Measurements from ENCODE around the gene NT5C. TPM values are rescaled to one million over a fixed set of nuclear protein-coding genes. Genes with fewer than 3 reads are reported as not detected.

The NT5C gene
- total RNA-seq, 1 donor from 2014 or later: 24.6 TPM

DNA sequence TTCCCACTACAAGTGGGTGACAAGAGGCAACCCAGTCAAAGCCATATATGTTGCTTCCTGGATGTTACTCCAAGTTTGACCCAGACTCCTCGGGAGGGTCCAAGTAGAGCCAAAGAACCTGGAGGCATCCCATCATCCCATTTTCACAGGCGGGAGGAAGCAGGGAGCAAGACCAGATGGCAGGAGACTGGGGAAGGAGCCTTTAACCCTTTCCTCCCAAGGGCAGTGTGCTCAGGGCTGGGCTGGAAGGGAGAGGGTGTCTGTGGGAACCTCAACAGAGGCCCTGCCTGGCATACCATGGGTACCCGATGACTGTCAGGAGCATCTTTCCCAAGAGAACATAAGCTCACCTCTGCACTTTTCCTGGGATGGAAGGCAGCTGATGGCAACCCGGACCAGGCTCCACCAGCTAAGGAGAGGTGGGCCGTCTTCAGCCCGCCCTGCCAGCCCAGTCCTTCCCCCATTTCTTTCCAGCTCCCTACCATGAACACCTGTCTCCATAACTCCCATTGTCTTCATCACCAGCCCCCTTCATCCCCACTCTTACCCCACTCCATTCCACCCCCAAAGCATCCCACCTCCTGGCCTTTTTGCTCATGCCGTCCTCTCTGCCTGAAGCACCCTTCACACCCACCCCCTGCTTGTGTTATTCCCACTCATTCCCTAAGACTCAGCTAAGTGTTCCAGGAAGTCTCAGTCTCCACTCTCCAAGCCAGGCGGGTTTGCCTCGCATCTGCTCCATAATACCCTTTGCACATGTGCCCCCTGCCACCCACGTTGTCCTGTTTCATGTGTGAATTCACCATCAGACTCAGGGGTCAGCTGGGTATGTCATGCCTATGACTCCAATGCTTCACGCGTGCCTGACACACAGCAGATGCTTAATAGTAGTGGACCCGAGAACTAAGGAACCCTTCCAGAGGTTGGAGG, 49.7 kb downstream of the NT5C start:
- DNase-seq: no peak
- no peak for ATAC-seq (ENCODE audit: poor library complexity)
- intact Hi-C loops (cut with DNase I): no loop called here

Other genes with a start within 250 kb of the NT5C start
- not detected for gene FADS6, start 238.1 kb downstream of the NT5C start, total RNA-seq
- not detected for gene USH1G, start 208.5 kb downstream of the NT5C start, total RNA-seq
- not detected for gene OTOP2, start 207.5 kb downstream of the NT5C start, total RNA-seq
- not detected for gene OTOP3, start 195.8 kb downstream of the NT5C start, total RNA-seq
- 9.0 TPM for gene HID1, start 159.0 kb downstream of the NT5C start, total RNA-seq
- 18.4 TPM for gene CDR2L, start 144.1 kb downstream of the NT5C start, total RNA-seq
- 46.6 TPM for gene MRPL58, start 119.1 kb downstream of the NT5C start, total RNA-seq
- gene ATP5PD, start 84.8 kb downstream of the NT5C start, total RNA-seq: 832 TPM
- 23.8 TPM for gene KCTD2, start 84.5 kb downstream of the NT5C start, total RNA-seq
- 6.5 TPM for gene SLC16A5, start 43.8 kb downstream of the NT5C start, total RNA-seq
- gene ARMC7, start 21.8 kb downstream of the NT5C start, total RNA-seq: 5.3 TPM
- gene JPT1, start 22.8 kb upstream of the NT5C start, total RNA-seq: 15.0 TPM
- gene SUMO2, start 51.2 kb upstream of the NT5C start, total RNA-seq: 200 TPM
- 25.2 TPM for gene NUP85, start 73.9 kb upstream of the NT5C start, total RNA-seq
- 22.3 TPM for gene GGA3, start 129.9 kb upstream of the NT5C start, total RNA-seq
- 125 TPM for gene MRPS7, start 130.1 kb upstream of the NT5C start, total RNA-seq
- gene MIF4GD, start 139.5 kb upstream of the NT5C start, total RNA-seq: 13.7 TPM
- 12.5 TPM for gene SLC25A19, start 157.7 kb upstream of the NT5C start, total RNA-seq